Progenitor cell of endocrine pancreas (in vitro differentiated cells): ENCODE results near the gene NTN1. TPM values are rescaled to one million over a fixed set of nuclear protein-coding genes. Genes with fewer than 3 reads are reported as not detected.
A peak's percentile ranks its signal among the peaks of the same experiment; 100 is the strongest.

Experiments
- DNase-seq: peaks from one replicate; pipeline ENCODE4 v3.0.0; 2021; ENCODE audit warnings: low spot score; ENCODE audit not compliant: unreplicated experiment
- H3K27ac Mint-ChIP-seq: 2 replicates; pipeline ENCODE4 v1.8.0; 2021; ENCODE audit warnings: mild to moderate bottlenecking, moderate library complexity, mixed read lengths
- H3K27me3 Mint-ChIP-seq: 2 replicates; pipeline ENCODE4 v1.8.0; 2021; ENCODE audit warnings: mixed read lengths
- H3K36me3 Mint-ChIP-seq: 2 replicates; pipeline ENCODE4 v1.8.0; 2022; ENCODE audit warnings: mixed read lengths; ENCODE audit not compliant: insufficient read depth
- H3K4me1 Mint-ChIP-seq: 2 replicates; pipeline ENCODE4 v1.8.0; 2021; ENCODE audit warnings: low read depth, mixed read lengths
- H3K4me3 Mint-ChIP-seq: 2 replicates; pipeline ENCODE4 v1.8.0; 2021; ENCODE audit warnings: low read depth, mild to moderate bottlenecking, moderate library complexity, mixed read lengths
- H3K9me3 Mint-ChIP-seq: 2 replicates; pipeline ENCODE4 v1.8.0; 2021; ENCODE audit warnings: low read depth, mixed read lengths
- CTCF ChIP-seq: fragments of 200-600 bp; sonication (generic); IDR thresholded peaks from one replicate; pipeline ENCODE4 v1.5.0; 2021; ENCODE audit warnings: antibody characterized with exemption, mild to moderate bottlenecking; ENCODE audit not compliant: unreplicated experiment
- total RNA-seq: library from RNA; stranded (reverse); gene quantifications from 2 replicates; pipeline ENCODE4 v1.2.1, GENCODE V29; 2021

Gene NTN1
- total RNA-seq, 1 donor from 2014 or later: 4.4 TPM

- H3K4me1 Mint-ChIP-seq: peaks cover 2% of the 10 kb centered on the region
- no peaks in the 10 kb centered on the region for H3K36me3 Mint-ChIP-seq
- H3K9me3 Mint-ChIP-seq: no peaks in the 10 kb centered on the region
- no peak for TF ChIP-seq CTCF
- DNase-seq: no peak
- peak overlapping the region; percentile 58 for H3K4me3 Mint-ChIP-seq
- peaks cover 52% of the 10 kb centered on the region for H3K27me3 Mint-ChIP-seq
- H3K27ac Mint-ChIP-seq: no peak overlapping the region
Measured at GRCh38 chr17:9020096-9020823, 1.1 kb upstream of the NTN1 start.

- Mint-ChIP-seq H3K4me3 (peak overlapping the region; percentile 58), H3K27me3 (peaks cover 52% of the 10 kb centered on the region), H3K4me1 (peaks cover 2% of the 10 kb centered on the region), H3K9me3 (no peaks in the 10 kb centered on the region), H3K36me3 (no peaks in the 10 kb centered on the region), H3K27ac (no peak overlapping the region)
- no peak for DNase-seq
- no peak for TF ChIP-seq CTCF
Measured at GRCh38 chr17:9020824-9021157, 519 bp upstream of the NTN1 start.

GRCh38 chr17:9021992-9022572 lies 772 bp downstream of the NTN1 start:
- peak; percentile 40 for DNase-seq
- H3K4me3 Mint-ChIP-seq: peak overlapping the region; percentile 83
- TF ChIP-seq CTCF: no peak
- no peak overlapping the region for H3K27ac Mint-ChIP-seq
- H3K9me3 Mint-ChIP-seq: no peaks in the 10 kb centered on the region
- no peaks in the 10 kb centered on the region for H3K36me3 Mint-ChIP-seq
- H3K27me3 Mint-ChIP-seq: peaks cover 65% of the 10 kb centered on the region
- peaks cover 2% of the 10 kb centered on the region for H3K4me1 Mint-ChIP-seq

- H3K36me3 Mint-ChIP-seq: no peaks in the 10 kb centered on the region
- H3K27me3 Mint-ChIP-seq: peaks cover 72% of the 10 kb centered on the region
- peak; percentile 16 for DNase-seq
- no peaks in the 10 kb centered on the region for H3K9me3 Mint-ChIP-seq
- H3K4me3 Mint-ChIP-seq: peak overlapping the region; percentile 83
- peak overlapping the region; percentile 73 for H3K27ac Mint-ChIP-seq
- peak; percentile 9 for TF ChIP-seq CTCF
- H3K4me1 Mint-ChIP-seq: peaks cover 2% of the 10 kb centered on the region
Measured at GRCh38 chr17:9022573-9023391, 1.5 kb downstream of the NTN1 start.

- DNase-seq: no peak
- no peak for TF ChIP-seq CTCF
- H3K4me3 Mint-ChIP-seq: peak overlapping the region; percentile 19
- H3K27me3 Mint-ChIP-seq: peaks cover 77% of the 10 kb centered on the region
- peaks cover 8% of the 10 kb centered on the region for H3K4me1 Mint-ChIP-seq
- no peaks in the 10 kb centered on the region for H3K36me3 Mint-ChIP-seq
- H3K27ac Mint-ChIP-seq: no peak overlapping the region
- H3K9me3 Mint-ChIP-seq: no peaks in the 10 kb centered on the region
Measured at GRCh38 chr17:9023392-9024218, 2.3 kb downstream of the NTN1 start.
